Breast epithelium (tissue), 3 donors: ENCODE results near the gene BCL2L14.

ENCODE experiments used
- CTCF ChIP-seq, 3 donors: fragments of 450-650 bp; IDR thresholded peaks; one replicate each; pipeline ENCODE4 v1.5.1; 2016 to 2017; ENCODE audit warnings: antibody characterized with exemption in 3 of 3, mild to moderate bottlenecking in 3 of 3, moderate library complexity in 3 of 3
- POLR2A ChIP-seq: fragments of 450-650 bp; IDR thresholded peaks from one replicate; pipeline ENCODE4 v1.6.1; 2016; ENCODE audit warnings: antibody characterized with exemption, mild to moderate bottlenecking, moderate library complexity
- POLR2AphosphoS5 ChIP-seq, 3 donors: sonication (generic); formaldehyde crosslinking; IDR thresholded peaks; one replicate each; pipeline ENCODE4 v1.6.1; 2017; ENCODE audit warnings: antibody characterized with exemption in 3 of 3

GRCh38 chr12:12028668-12029402 lies 41.9 kb upstream of the BCL2L14 start:
- TF ChIP-seq CTCF (IDR thresholded peaks at IDR 0.05) (no peak), POLR2AphosphoS5 (IDR thresholded peaks at IDR 0.05) (no peak), POLR2A (no peak)
